K562 (cell line): ENCODE measurements around the gene ACTN3.

Experiments used
- CTCF ChIP-seq, 3 experiments: IDR thresholded peaks in 2 of 3; conservative IDR thresholded peaks in 1 of 3; 2 replicates each; pipeline ENCODE4 v1.5.1; 2011 to 2012; ENCODE audit warnings: low read length in 3 of 3, mild to moderate bottlenecking in 3 of 3, control low read depth in 2 of 3, improper control_type of control experiment in 1 of 3, inconsistent platforms in 1 of 3, low read depth in 1 of 3, mixed read lengths in 1 of 3, moderate library complexity in 1 of 3; ENCODE audit not compliant: insufficient read depth in 2 of 3
- POLR2AphosphoS2 ChIP-seq: IDR thresholded peaks from 2 replicates; pipeline ENCODE4 v1.6.1; 2012; ENCODE audit warnings: low read length, improper control_type of control experiment
- RNF2 ChIP-seq: sonication (generic); IDR thresholded peaks from 2 replicates; pipeline ENCODE4 v1.6.1; 2016
- SIX5 ChIP-seq, 2 experiments: IDR thresholded peaks; 2 replicates each; pipeline ENCODE4 v1.6.1; 2011; ENCODE audit warnings: low read length in 2 of 2, borderline replicate concordance in 1 of 2, low read depth in 1 of 2, mild to moderate bottlenecking in 1 of 2, moderate library complexity in 1 of 2; ENCODE audit not compliant: insufficient read depth in 1 of 2
- TARDBP ChIP-seq: fragments of 450-650 bp; IDR thresholded peaks from 2 replicates; pipeline ENCODE4 v1.6.1; 2016

GRCh38 chr11:66548041-66548440 is 1.3 kb downstream of the ACTN3 start:
- TF ChIP-seq CTCF (IDR thresholded peaks at IDR 0.05 in 2 of 3, conservative IDR thresholded peaks at IDR 0.05 in 1 of 3; ENCODE audit: insufficient read depth in 2 of 3, low read depth in 1 of 3, low read length in 3 of 3) (no peak), RNF2 (no peak), TARDBP (no peak), POLR2AphosphoS2 (no peak), SIX5 (IDR thresholded peaks at IDR 0.05; ENCODE audit: borderline replicate concordance in 1 of 2, insufficient read depth in 1 of 2, low read depth in 1 of 2, low read length in 2 of 2) (no peak)
